Stimulated activated CD8-positive, alpha-beta memory T cell treated with anti-CD3 and anti-CD28 coated beads, Interleukin-12 subunit alpha, Interleukin-12 subunit beta, amount 100 ng/mL, for 4 hours (primary cell): Measurements from ENCODE around the gene TMEM222.
"Not testable (repeated sequence)": the region's sequence is repeated elsewhere in the genome, so short reads cannot be mapped to it uniquely, and the experiment has no call there.

Experiments used
- DNase-seq: peaks from one replicate; pipeline ENCODE4 v3.0.0-alpha.2; 2020; ENCODE audit warnings: low read depth

The TMEM222 gene

GRCh38 chr1:27380766-27381733 lies 59.1 kb downstream of the TMEM222 start:
- DNase-seq: no peak

DNA sequence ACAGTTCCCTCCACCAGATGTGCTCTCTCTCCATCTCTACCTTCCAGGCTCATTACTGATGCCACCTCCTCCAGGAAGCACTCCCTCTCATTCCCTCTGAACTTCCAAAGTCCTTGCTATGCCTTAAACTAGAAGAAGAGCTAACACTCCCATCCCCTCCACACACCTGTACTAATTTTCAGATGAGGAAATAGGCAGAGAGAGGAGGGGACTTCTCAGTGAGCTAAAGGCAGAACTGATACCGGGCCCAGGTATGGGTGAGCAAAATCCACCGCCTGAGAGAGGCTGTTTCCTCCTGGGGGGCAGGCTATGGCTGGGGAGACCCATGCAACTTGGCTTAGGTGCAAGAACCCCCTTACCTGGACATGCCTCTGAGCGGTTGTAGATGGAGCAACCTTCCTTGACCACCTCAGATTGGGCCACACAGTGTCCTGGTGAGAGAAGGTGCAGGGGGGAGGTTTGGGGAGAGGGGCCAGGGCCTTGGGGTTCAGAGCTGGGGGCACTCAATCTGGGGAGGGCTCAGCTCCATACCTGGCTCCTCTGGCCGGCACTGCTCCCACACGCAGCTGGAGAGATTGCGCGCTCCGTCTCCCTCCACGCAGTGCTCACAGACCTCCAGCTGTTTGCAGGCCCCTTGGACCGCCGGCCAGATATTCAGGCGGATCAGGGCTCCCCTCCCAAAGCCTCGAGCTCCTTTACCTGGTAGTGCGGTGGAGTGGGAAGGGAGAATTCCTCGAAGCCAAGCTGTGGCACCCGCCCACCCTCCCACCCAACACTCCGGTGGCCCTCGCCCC lies 60.2 kb downstream of the TMEM222 start:
- no peak for DNase-seq

GRCh38 chr1:27383039-27383605 lies 61.2 kb downstream of the TMEM222 start, which contains the start of gene CD164L2:
TSS of gene CD164L2 (minus strand) at chr1:27383333. CDS start at chr1:27383239, 94 bp downstream.
- no peak for DNase-seq

DNA sequence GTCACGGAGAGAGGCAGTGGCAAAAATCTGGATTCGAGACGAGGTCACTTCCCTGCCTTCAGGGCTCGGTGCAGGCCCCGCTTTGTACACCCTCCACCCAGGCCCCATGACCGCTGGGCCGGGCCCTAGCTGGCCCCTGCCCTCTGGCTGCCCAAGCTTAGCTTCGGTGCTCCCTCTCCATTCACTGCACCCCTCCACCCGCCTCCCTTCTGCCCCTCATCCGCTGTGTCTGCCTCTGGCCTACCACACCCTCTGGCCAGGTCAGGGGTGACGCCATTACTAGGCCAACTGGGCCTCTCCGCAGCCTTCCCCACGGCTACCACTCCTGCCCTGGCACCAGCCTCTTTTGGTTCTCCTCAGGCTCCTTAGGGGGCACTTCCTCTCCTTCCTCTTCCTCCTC lies 61.7 kb downstream of the TMEM222 start:
- no peak for DNase-seq

DNA sequence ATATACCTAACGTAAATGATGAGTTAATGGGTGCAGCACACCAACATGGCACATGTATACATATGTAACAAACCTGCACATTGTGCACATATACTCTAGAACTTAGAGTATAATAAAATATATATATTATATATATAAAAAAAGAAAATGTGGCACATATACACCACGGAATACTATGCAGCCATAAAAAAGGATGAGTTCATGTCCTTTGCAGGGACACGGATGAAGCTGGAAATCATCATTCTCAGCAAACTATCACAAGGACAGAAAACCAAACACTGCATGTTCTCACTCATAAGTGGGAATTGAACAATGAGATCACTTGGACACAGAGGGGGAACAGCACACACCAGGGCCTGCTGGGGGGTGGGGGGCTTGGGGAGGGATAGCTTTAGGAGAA lies 62.8 kb downstream of the TMEM222 start:
- not testable (repeated sequence) for DNase-seq
